Activated naive CD4-positive, alpha-beta T cell treated with anti-CD3 and anti-CD28 coated beads, Interleukin-2, amount 50 U/mL, for 72 hours (primary cell): ENCODE results near the gene MYBL2. TPM values are rescaled to one million over a fixed set of nuclear protein-coding genes. Genes with fewer than 3 reads are reported as not detected.
"Not testable (repeated sequence)": the region's sequence is repeated elsewhere in the genome, so short reads cannot be mapped to it uniquely, and the experiment has no call there.

Source experiments
- ATAC-seq, 2 donors: fragments of 150-1000 bp; cut with Tn5 transposase; 2 replicates each; pipeline ENCODE4 v1.10.0; 2021; ENCODE audit warnings: mild to moderate bottlenecking in 2 of 2, moderate library complexity in 2 of 2
- DNase-seq, 2 donors: peaks; one replicate each; pipeline ENCODE4 v3.0.0; 2021 to 2022; ENCODE audit warnings: low spot score in 2 of 2
- H3K27ac Mint-ChIP-seq, 2 donors: one replicate each; pipeline ENCODE4 v1.8.0; 2022; ENCODE audit warnings: mild to moderate bottlenecking in 2 of 2, mixed read lengths in 2 of 2
- H3K36me3 Mint-ChIP-seq, 2 donors: one replicate each; pipeline ENCODE4 v1.8.0; 2022; ENCODE audit warnings: mixed read lengths in 2 of 2
- H3K9me3 Mint-ChIP-seq, 2 donors: one replicate each; pipeline ENCODE4 v1.8.0; 2022; ENCODE audit warnings: mixed read lengths in 2 of 2
- total RNA-seq, 2 donors: library from RNA; stranded (reverse); gene quantifications; one replicate each; pipeline ENCODE4 v1.2.3, GENCODE V29; 2022

Gene MYBL2
- total RNA-seq, 2 donors from 2014 or later, result 82.6 to 140 TPM

GRCh38 chr20:43751167-43752050 lies 84.5 kb downstream of the MYBL2 start:
- H3K36me3 Mint-ChIP-seq, result peaks cover 7 to 40% of the 10 kb centered on the region in 2 donors
- H3K9me3 Mint-ChIP-seq, result peaks cover 7 to 16% of the 10 kb centered on the region in 2 donors
- DNase-seq, result peak; percentile 65 to 83
- ATAC-seq, result peak; percentile 86 to 91
- H3K27ac Mint-ChIP-seq, result peak overlapping the region; percentile 92 to 99

GRCh38 chr20:43752051-43752360 lies 85.1 kb downstream of the MYBL2 start:
- H3K36me3 Mint-ChIP-seq, result peaks cover 7 to 42% of the 10 kb centered on the region in 2 donors
- H3K9me3 Mint-ChIP-seq, result peaks cover 7 to 16% of the 10 kb centered on the region in 2 donors
- H3K27ac Mint-ChIP-seq, result peak overlapping the region; percentile 92 to 99
- peak in 1 of 2 donors; percentile 38 for DNase-seq
- no peak for ATAC-seq

- peak overlapping the region; percentile 92 to 99 for H3K27ac Mint-ChIP-seq
- DNase-seq (peak; percentile 40 to 86), ATAC-seq (peak in 1 of 2 donors; percentile 33)
- H3K36me3 Mint-ChIP-seq, result peaks cover 7 to 42% of the 10 kb centered on the region in 2 donors
- H3K9me3 Mint-ChIP-seq, result peaks cover 7 to 16% of the 10 kb centered on the region in 2 donors
Measured at GRCh38 chr20:43752561-43753301, 85.8 kb downstream of the MYBL2 start.

- ATAC-seq (no peak), DNase-seq (no peak)
- Mint-ChIP-seq H3K27ac (peak overlapping the region in 1 of 2 donors; percentile 30), H3K9me3 (peaks cover 7 to 26% of the 10 kb centered on the region in 2 donors), H3K36me3 (peaks cover 14 to 49% of the 10 kb centered on the region in 2 donors)
Measured at GRCh38 chr20:43755390-43755789, 88.5 kb downstream of the MYBL2 start.

- Mint-ChIP-seq H3K9me3 (peaks cover 7 to 26% of the 10 kb centered on the region in 2 donors), H3K36me3 (peaks cover 14 to 49% of the 10 kb centered on the region in 2 donors), H3K27ac (peak overlapping the region in 1 of 2 donors; percentile 49)
- ATAC-seq (no peak), DNase-seq (no peak)
Measured at GRCh38 chr20:43755851-43756250, 88.9 kb downstream of the MYBL2 start.

GRCh38 chr20:43757888-43758287 lies 91.0 kb downstream of the MYBL2 start:
- H3K27ac Mint-ChIP-seq, DNase-seq: not testable (repeated sequence)
- peak in 1 of 2 donors; percentile 82 for ATAC-seq
- H3K36me3 Mint-ChIP-seq, result peaks cover 14 to 37% of the 10 kb centered on the region in 2 donors
- peaks cover 0 to 26% of the 10 kb centered on the region in 2 donors for H3K9me3 Mint-ChIP-seq

GRCh38 chr20:43761386-43762340 lies 94.7 kb downstream of the MYBL2 start:
- H3K36me3 Mint-ChIP-seq, result peaks cover 6 to 7% of the 10 kb centered on the region in 2 donors
- H3K27ac Mint-ChIP-seq, result peak overlapping the region; percentile 5 to 51
- DNase-seq (no peak), ATAC-seq (peak in 1 of 2 donors; percentile 72)
- peaks cover 0 to 10% of the 10 kb centered on the region in 2 donors for H3K9me3 Mint-ChIP-seq

- DNase-seq, result no peak
- no peak for ATAC-seq
- Mint-ChIP-seq H3K9me3 (peaks cover 0 to 10% of the 10 kb centered on the region in 2 donors), H3K27ac (no peak overlapping the region), H3K36me3 (peaks cover 5 to 6% of the 10 kb centered on the region in 2 donors)
Measured at GRCh38 chr20:43762911-43763310, 96.0 kb downstream of the MYBL2 start.

- ATAC-seq (no peak), DNase-seq (no peak)
- H3K9me3 Mint-ChIP-seq, result no peaks in the 10 kb centered on the region
- no peaks in the 10 kb centered on the region for H3K36me3 Mint-ChIP-seq
- H3K27ac Mint-ChIP-seq, result no peak overlapping the region
Measured at GRCh38 chr20:43765916-43766315, 99.0 kb downstream of the MYBL2 start.

Other genes with a start within 250 kb of the MYBL2 start
- gene SRSF6, start 209.2 kb upstream of the MYBL2 start, total RNA-seq, result 100 to 1,000 TPM; 105 to 159 TPM
- 10 to 100 TPM in 1 of 2 donors, 1 to 10 TPM in 1; 9.1 to 15.3 TPM for gene L3MBTL1, start 159.4 kb upstream of the MYBL2 start, total RNA-seq
- gene SGK2, start 108.1 kb upstream of the MYBL2 start, total RNA-seq, result under 1 TPM; 0.59 to 0.82 TPM
- gene IFT52, start 76.2 kb upstream of the MYBL2 start, total RNA-seq, result 10 to 100 TPM; 15.4 to 15.5 TPM
- gene GTSF1L, start 59.9 kb downstream of the MYBL2 start, total RNA-seq, result under 1 TPM in 1 of 2 donors, not detected in 1; 0.39 TPM
- gene TOX2, start 247.7 kb downstream of the MYBL2 start, total RNA-seq, result 1 to 10 TPM; 1.5 to 3.6 TPM